DMS53 treated with DMSO at 0.1 percent for 48 hours (cell line): Measurements from ENCODE around the gene C8B.
A peak's percentile ranks its signal among the peaks of the same experiment; 100 is the strongest.

Source experiments
- DNase-seq: peaks from one replicate; lab custom pipeline; 2025; ENCODE audit not compliant: unreplicated experiment; lab: John Stamatoyannopoulos, UW

C8B gene

DNA sequence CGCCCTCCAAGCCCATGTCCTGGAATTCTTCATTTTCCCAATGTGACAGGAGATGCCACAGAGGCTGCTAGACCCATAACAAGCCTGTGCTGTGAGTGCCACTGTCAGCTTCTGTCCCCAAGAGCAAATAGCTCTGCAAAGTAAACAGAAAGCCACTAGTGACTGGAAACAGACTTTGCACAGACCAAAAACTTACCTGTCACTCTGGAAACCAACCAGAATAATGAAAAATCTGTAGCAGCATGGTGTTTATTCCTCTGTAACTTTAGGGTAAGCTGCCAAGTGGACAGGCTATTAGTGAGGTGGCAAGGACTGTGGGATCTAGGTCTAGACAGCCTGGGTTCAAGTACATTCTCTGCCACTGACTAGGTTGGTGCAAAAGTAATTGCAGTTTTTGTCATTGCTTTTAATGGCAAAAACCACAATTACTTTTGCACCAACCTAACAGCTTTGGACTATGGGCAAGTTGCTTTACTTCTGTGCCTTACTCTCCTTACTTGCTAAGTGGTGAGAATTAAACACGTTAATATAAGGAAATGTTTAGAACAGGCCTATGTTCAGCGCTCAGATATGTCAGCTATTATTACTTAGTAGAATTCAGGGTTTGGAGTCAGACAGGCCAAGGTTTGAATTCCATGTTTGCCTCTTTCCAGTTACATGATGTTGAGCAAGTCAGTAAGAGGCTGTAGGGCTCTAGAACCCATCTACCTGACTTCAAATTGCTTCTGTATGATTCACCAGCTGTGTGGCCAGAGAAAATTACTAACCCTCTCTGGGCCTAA is at the start of gene C8B:
Gene C8B (minus strand): TSS at position 100 of the 782 bp plus-strand sequence. CDS start 67 bp downstream, at position 33.
- peak; percentile 9 for DNase-seq

DNA sequence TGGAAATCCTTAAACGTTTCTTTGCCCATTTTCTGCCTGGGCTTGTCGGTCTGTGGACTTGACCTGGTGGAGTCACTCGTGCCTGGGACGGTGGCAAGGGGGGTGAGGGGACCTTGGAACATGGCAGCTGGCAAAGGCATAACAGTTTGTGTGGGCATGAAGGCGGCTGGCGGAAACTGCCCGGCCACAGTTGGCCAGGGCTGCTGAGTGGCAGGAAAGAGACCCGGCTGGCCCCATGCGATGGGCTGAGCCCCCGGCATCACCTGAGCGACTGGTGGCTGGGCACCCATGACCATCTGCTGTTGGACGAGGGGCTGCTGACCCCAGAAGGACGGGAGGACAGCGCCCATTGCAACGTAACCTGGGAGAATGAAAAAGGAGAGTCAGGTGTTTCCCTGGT is 49.3 kb upstream of the C8B start:
- DNase-seq, result no peak

DNA sequence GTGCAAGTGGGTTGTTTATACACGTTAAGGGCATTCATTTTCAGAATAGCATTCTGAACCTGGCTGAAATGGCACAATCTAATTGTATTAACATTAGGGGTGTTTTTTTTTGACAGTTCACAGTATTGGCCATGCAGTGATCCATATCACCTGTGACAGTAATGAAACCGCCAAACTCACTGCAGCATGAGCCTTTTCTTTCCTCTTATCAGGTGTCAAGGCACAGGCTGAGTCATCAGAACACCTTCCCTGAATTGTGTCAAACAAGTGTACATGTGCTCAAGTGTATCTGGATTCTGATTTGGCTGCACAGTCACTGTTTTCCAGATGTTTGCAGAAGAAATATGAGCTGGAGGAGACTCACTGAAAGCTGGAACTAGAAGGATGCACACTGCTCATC is 47.7 kb upstream of the C8B start:
- DNase-seq, result peak; percentile 68

DNA sequence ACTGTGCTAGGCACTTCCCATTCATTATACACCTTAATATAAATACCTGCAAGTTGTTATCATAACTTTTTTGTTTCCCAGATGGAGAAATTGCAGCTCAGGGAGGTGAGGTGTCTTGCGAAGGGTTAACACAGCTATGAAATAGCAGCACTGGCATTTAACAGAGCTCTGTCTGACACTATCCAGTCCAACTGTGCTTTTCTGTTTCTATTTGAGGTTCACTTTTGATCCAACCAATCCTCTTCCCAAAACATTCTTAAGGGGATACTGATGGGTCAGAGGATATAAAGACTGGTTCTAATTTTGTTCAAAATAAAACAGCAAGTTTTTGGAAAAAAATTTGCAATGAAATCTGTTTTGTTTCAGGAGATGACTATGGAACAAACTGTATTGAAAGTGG is 46.5 kb upstream of the C8B start:
- no peak for DNase-seq

DNA sequence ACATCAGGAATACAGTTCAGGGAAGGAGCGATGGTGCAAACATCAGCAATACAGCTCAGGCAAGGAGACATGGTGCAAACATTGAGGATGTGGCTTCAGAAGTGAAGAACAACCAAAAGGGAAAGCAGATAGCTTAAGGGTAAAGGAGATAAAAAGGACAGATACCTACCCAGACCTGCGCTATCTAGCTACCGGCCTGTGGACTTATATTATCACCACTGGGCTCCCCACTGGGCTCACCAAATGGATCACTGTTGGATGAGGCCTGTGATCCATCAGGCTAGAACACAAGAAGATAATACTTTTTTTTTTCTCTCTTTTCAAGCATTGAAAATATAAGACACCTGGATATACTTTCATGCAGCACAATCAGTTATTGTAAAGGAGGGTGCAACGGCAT is 44.7 kb upstream of the C8B start:
- DNase-seq, result no peak

DNA sequence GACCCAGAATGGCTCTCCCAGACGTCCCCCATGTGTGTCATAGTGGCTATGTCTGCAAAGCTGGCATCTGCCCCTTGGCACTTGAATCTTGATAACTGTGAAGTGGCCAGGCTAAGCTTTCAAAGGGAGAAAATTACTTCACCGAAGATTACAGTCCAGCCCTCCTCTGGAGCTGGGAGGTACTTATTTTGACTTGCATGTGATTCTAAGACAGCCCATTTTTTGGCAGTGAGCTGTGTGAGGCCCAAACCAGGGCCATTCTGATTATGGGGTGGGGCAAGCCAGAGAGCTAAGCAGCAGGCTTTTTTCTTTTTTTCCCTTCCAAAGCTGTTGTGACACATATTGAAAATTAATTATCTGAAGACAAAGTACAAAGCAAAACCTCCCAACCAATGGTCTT is 42.1 kb upstream of the C8B start:
- no peak for DNase-seq

DNA sequence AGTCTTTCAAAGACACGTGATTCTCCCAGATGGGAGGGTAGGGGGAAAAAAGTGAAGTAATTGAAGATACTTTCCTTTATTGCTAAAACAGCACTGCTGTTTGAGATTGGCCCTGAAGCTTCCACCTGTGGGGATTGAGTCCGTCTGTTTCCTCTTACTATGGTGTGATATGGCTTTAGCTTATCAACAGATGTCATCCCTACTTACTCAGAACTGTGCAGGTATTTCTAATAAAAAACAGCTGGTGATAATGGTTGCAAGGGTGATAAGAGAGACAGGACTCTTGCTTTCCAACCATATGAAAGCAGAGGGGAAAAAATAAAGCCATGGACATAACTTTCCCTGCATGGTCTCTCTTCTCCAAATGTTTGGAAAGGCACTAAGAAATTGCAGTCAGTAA is 41.7 kb upstream of the C8B start:
- DNase-seq, result no peak

DNA sequence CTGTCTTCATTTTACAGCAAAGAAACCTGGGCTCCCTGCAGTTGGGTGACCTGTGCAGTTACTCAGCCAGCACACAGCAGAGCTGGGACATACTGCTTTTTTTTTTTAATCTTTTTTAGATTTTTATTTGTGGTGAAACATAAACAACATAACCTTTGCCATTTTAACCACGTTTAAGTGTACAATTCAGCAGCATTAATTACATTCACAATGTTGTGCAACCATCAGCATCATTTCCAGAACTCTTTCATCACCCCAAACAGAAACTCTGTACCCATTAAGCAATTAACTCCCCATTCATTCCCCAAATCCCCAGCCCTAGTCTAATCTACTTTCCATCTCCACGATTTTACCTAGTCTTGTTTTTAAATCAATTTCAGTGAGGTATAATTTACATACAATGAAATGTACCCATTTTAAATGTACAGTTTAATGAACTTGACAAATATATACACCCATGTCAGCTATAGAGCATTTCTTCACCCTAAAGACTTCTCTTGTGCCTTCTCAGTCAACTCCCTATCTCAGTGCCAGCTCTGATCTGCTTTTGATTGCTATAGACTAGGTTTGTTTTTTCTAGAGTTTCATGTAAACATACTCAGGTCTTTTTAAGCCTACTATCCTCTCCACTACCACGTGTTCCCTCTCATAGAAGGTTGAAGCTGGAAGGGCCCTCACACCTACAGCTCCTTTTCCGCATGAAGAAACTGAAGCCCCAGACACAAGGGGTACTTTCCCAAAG is 37.8 kb upstream of the C8B start:
- DNase-seq, result no peak

DNA sequence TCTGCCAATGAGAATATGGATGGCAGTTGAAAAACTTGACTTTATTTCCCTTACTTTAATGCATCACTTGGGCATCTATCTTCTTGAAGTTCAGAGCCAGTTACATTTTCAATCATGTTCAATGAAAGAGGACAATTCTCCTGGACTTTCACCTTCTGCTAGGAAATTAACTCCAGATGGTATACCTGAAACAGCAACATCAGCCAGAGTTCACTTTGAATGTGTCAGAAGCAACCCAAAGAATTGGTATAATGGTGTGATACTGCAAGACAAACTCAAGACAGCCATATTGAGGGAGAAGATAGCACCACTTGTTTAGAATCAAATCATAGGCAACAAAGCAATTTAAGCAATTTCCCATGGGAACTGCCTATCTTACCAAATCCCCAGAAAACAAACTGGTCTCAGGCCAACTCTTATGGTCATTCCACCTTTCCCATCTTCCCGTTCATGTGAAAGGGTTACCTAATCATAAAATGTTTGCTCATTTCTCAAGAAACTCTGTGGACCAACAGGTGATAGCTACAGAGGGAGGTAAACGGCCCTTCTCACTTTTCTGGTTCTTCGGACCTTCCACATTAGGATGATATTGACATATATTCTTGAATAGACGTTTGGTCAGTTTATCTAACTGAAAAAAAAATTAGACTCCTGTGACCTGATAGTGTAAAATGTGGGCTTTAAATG is 29.7 kb upstream of the C8B start:
- no peak for DNase-seq

DNA sequence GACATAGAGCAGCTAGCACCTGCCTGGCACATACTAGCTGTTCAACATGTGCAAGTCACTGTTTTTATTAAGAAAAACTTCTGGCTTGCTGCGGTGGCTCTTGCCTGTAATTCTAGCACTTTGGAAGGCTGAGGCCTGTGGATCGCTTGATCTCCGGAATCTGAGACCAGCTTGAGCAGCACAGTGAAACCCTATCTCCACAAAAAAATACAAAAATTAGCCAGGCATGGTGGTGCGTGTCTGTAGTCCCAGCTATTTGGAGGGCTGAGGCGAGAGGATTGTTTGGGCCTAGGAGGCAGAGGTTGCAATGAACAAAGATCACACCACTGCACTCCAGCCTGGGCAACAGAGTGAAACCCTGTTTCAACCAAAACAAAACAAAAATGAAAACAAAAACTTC is 27.7 kb upstream of the C8B start:
- no peak for DNase-seq

DNA sequence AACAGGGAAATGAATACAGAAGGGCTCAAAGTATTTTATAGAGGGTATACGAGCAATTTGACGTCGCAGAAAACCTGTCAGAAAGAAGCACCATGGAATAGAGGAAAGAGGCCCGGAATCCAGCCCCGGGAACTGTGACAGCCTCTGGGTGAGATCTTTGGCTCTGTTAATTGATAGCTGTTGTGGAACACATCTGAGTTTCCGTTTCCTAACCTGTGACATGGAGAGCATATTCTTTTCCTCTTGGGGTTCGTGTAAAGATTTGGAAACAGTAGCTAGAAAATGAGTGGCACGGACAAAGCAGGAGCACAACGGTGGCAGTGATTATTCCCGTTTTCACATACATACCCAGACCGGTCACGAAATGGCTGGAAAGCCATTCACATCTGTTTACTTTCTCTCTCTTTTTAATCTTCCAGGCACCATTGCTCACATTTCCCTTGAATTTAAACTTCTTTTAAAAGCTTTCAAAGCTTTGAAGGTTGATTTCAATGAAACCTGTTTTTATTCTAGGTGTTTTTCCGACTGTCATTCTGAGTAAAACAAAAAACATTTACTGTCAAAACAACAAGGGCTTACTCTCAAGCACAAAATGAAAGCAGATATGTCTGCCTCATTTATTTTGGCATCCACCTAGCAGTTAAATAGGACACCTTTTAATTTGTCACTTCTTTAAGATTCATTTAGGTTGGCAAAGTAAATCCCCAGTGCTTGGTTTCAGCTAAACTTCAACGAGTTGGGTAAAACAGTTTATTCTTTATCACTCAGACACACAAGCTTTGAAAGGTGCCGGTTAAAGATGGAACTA is 26.7 kb upstream of the C8B start:
- DNase-seq, result no peak

DNA sequence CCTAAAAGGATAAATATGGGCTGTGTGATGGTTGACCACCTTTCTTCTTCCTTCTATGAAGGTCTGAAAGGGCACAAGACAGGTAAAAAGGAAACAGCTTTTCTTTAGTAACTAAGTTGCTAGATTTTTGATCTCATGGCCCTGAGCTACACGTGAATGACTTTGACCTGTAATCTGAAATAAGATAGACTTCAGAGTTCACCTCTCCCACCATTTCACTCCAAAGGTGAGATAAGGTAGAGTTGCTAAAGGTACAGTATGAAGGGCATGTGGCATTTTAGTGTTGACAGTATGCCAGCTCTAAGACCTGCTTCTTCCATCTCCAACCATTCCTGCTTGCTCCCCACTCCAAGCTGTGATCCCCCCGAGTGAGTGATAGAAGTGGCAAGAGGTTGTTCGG is 25.8 kb upstream of the C8B start:
- no peak for DNase-seq

DNA sequence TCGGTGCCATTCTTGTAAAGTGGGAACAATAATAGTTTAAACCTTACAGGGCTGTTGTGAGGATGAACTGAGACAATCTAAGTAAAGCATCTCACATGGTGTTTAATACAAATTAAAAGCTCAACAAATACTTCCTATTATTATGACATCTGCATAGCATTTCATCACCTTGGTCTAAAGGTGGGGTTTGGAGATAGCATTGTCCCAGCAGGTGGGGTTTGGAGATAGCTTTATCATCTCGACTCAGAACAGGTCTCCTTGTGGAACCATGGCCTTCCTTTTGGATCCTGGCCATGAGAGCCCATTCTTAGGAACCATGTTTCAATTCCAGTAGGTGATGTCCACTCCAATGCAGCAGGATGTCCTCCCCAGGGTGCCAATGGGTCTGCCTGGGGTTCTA is 20.6 kb upstream of the C8B start:
- no peak for DNase-seq

DNA sequence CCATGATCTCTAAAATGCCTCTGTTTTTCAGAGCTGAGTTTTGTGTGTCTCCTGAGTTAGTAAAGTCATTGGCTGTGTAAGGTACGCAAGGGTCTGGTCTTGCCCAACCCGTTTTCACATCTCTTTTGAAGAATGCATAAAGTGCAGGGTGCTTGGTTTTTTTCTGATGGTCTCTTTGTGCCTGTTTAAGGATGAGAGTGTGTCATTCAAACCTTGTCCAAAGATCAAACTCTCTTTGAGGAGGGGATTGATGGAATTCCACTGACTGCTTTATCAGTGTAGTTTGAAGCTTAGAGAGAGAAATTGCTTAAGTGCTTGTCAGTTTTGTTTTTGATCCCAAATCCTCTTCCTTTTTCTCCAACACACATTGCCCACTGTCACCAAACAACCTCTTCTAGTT is 20.0 kb upstream of the C8B start:
- no peak for DNase-seq

DNA sequence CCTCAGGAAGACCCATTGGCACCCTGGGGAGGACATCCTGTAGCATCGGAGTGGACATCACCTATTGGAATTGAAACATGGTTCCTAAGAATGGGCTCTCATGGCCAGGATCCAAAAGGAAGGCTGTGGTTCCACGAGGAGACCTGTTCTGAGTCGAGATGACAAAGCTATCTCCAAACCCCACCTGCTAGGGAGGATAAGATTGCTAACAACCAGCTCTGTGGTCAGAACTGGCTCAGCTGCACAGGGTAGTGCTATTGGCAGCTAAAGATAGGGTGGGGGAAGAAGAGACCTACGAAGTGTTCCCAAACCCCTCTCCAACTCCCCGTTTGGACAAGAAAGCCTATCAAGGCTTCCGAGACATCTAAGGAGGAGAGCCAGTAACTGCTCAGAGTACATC is 17.7 kb upstream of the C8B start:
- DNase-seq, result no peak

DNA sequence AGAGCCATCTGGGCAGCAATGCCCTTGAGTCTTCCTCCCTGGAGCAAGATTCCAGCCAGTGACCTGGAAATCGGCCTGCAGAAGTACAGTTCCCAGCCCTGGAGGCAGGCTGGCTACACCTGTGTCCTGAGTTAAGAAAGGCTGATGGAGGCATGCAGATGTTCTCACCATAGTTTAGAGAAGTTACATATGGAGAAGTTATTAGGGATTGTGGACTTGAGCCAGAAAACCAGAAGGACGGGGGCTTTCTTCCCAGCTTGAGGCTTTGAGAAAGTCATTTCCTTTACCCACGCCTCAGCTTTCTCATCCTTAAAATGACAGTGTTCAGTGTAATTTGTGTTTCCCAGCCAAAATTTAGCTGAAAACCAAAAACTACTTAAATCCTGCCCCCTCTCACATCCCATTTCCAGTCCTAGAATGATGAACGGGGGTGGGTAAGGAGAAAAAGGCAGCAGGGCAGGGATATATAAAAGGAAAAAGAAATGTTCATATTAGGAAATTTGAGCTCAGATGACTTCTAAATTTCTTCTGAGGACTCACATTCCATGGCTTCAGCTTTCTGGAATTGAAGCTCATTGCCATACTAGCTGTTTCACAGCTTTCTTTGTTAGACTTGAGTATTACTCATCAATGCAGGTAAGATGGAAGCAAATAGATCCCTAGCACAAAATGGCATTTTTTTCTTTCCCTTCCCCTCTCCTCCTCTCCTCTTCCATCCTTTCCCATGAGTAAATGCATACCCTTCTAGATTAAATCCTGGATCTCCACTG is 14.4 kb upstream of the C8B start:
- DNase-seq, result no peak

DNA sequence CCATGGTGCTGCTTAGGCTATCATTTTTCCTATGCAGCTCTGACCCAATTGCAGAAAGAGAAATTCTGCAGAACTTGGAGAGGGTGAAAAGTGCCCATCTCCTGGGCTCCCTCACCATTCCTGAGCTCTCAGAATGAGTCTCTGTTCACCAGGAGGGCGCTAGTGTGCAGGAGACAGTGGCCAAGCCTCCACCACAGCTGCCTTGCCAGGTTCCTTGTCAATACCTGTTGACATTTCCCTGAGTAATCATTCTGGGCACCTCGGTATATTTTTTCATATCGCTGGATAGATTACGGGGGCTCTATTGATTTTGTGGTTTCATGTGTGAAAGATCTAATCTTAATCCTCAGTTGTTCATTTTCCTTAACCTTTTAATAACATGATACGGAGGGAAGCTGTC is 13.0 kb upstream of the C8B start:
- DNase-seq, result no peak

DNA sequence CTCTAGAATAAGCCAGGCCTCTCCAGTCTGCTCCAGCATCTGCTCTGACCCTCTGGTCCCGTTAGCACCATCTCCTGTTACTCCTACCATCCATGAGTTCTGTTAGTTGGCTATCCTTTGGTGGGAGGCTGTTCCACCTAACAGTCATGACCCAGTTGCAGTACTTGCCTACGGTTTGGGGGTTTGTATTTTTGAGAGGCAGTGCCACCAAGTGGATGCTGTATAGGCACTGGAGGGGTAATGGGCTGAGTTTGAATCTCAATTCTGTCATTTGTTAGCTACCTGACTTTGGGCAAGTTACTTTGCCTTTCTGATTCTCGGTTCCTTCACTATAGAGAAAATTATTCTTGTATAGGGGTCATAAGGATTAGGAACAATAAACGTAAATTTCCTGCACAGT is 12.1 kb upstream of the C8B start:
- no peak for DNase-seq

DNA sequence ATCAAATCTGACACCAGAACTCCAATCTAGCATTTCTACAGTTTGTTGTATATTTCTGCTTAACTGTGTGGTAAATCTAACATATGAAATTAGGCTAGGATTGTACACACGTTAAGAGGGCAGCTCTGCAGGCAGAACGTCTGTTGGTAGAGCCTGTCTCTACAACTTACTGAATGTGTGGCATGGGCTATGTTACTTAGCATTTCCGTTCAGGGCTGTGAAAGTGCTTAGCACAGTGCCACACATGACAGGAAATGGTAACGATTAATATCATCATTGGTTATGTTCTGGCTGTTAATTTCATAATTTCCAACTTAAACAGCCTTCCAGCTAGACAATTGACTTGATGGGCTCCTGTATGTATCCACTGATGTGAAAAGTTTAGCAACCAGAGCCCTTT is 9.6 kb upstream of the C8B start:
- no peak for DNase-seq

DNA sequence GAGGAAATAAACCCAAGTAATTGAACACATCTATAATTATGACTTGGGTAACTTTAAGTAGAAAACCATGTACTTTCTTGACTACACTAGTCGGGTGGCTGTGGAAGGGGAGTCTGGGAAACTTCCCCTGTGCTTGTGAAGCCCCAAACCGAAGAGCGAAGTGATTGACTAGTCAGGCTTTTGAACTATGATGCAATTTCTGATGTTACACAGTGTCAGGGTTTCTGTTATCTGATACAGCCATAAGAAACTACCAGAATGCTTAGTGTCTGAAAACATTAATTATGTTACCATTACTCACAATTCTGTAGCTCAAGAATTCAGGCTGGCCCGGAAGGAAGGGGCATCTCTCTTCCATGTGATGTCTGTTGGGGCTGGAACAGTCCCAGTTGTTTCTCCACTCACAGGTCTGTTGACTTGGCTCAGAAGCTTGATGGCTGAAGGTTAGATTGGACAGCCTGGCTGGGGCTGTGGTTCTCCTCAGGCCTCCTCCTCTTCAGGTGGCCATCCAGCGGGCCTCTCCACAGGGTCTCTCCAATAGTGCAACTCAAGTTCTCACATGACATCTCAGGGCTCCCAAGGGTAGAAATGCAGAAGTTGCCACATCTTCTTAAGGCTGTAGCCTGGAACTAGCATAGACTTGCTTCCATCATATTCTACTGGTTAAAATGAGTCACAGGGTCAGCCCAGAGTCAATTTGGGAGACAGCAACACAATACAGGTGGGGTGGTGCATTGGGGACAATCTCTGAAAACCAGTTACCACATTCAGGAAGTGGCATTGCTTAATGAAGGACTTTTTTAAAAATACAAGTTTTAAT is 8.3 kb upstream of the C8B start:
- DNase-seq, result no peak
